Measurements from ENCODE around the gene RPS6KA3. TPM values are rescaled to one million over a fixed set of nuclear protein-coding genes. Genes with fewer than 3 reads are reported as not detected.

Gene RPS6KA3
- polyA plus RNA-seq, 1 donor (not counting 4 experiments of a cell fraction or from before 2014, with no cell fraction given), result 32.1 TPM

DNA sequence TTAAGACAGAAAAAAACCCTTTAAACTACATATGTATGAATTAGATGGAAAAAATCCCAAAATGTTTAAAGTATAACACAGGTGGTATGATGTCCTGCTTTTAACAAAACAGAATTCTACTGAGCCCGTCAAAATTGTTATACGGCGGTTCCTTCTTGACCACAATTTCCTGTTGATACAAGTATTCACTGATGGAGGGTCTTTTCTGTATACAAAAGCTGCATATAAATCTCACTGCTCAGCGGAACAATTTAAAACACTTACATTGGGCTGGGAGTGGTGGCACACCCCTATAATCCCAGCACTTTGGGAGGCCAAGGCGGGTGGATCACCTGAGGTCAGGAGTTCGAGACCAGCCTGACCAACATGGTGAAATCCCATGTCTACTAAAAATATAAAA is 62.4 kb downstream of the RPS6KA3 start:
- Histone ChIP-seq H3K4me1 (ENCODE audit: control insufficient read depth, extremely low read depth, insufficient read depth, low read length) (no peaks in the 10 kb centered on the region), H3K36me3 (ENCODE audit: control insufficient read depth in 2 of 2, extremely low read depth in 1 of 2, insufficient read depth in 2 of 2, low read length in 2 of 2) (no peaks in the 10 kb centered on the region), H3K79me2 (ENCODE audit: control insufficient read depth, insufficient read depth, low read length) (no peaks in the 10 kb centered on the region), H3K27me3 (ENCODE audit: control insufficient read depth, extremely low read depth, insufficient read depth, low read length) (no peaks in the 10 kb centered on the region), H3K4me3 (ENCODE audit: control insufficient read depth in 2 of 3, extremely low read depth in 1 of 3, insufficient read depth in 2 of 3, low read depth in 1 of 3, low read length in 3 of 3) (no peak overlapping the region), H3K9me1 (ENCODE audit: control insufficient read depth, extremely low read depth, insufficient read depth, low read length) (no peaks in the 10 kb centered on the region), H3K27ac (ENCODE audit: control insufficient read depth, insufficient read depth, low read length) (no peak overlapping the region), H3K9me3 (ENCODE audit: control insufficient read depth, low read depth, low read length) (no peaks in the 10 kb centered on the region), H2AFZ (ENCODE audit: control insufficient read depth, low read length) (no peak overlapping the region), H3K4me2 (ENCODE audit: control insufficient read depth, extremely low read depth, insufficient read depth, low read depth, low read length) (no peak overlapping the region), H4K20me1 (ENCODE audit: control insufficient read depth, extremely low read depth, insufficient read depth, low read length) (no peaks in the 10 kb centered on the region), H3K9ac (ENCODE audit: control insufficient read depth, extremely low read depth, insufficient read depth, low read length) (no peak overlapping the region)
- dilution Hi-C loops (cut with MboI; ENCODE audit: extremely low pct_ligation_motif_present, low sequenced_read_pairs), result no loop called here
- no peak for TF ChIP-seq EZH2 (IDR thresholded peaks at IDR 0.05; ENCODE audit: low read length)
- TF ChIP-seq CTCF (optimal IDR thresholded peaks at IDR 0.05 in 1 of 3, IDR thresholded peaks at IDR 0.05 in 1 of 3, conservative IDR thresholded peaks at IDR 0.05 in 1 of 3; ENCODE audit: extremely low read depth in 1 of 3, insufficient read depth in 2 of 3, low read length in 3 of 3), result no peak
- no peak for FAIRE-seq
- no peak for DNase-seq (ENCODE audit: low read depth, low spot score)

- H3K9ac ChIP-seq (ENCODE audit: control insufficient read depth, extremely low read depth, insufficient read depth, low read length), result no peak overlapping the region
- no peaks in the 10 kb centered on the region for H3K27me3 ChIP-seq (ENCODE audit: control insufficient read depth, extremely low read depth, insufficient read depth, low read length)
- FAIRE-seq (no peak), DNase-seq (ENCODE audit: low read depth, low spot score) (no peak)
- H3K79me2 ChIP-seq (ENCODE audit: control insufficient read depth, insufficient read depth, low read length), result no peaks in the 10 kb centered on the region
- no peaks in the 10 kb centered on the region for H3K9me3 ChIP-seq (ENCODE audit: control insufficient read depth, low read depth, low read length)
- no peak overlapping the region for H2AFZ ChIP-seq (ENCODE audit: control insufficient read depth, low read length)
- TF ChIP-seq CTCF (optimal IDR thresholded peaks at IDR 0.05 in 1 of 3, IDR thresholded peaks at IDR 0.05 in 1 of 3, conservative IDR thresholded peaks at IDR 0.05 in 1 of 3; ENCODE audit: extremely low read depth in 1 of 3, insufficient read depth in 2 of 3, low read length in 3 of 3) (no peak), EZH2 (IDR thresholded peaks at IDR 0.05; ENCODE audit: low read length) (no peak)
- dilution Hi-C loops (cut with MboI; ENCODE audit: extremely low pct_ligation_motif_present, low sequenced_read_pairs), result no loop called here
- H3K4me1 ChIP-seq (ENCODE audit: control insufficient read depth, extremely low read depth, insufficient read depth, low read length), result no peaks in the 10 kb centered on the region
- H3K4me2 ChIP-seq (ENCODE audit: control insufficient read depth, extremely low read depth, insufficient read depth, low read depth, low read length), result no peak overlapping the region
- H3K36me3 ChIP-seq (ENCODE audit: control insufficient read depth in 2 of 2, extremely low read depth in 1 of 2, insufficient read depth in 2 of 2, low read length in 2 of 2), result no peaks in the 10 kb centered on the region
- no peak overlapping the region for H3K4me3 ChIP-seq (ENCODE audit: control insufficient read depth in 2 of 3, extremely low read depth in 1 of 3, insufficient read depth in 2 of 3, low read depth in 1 of 3, low read length in 3 of 3)
- H3K9me1 ChIP-seq (ENCODE audit: control insufficient read depth, extremely low read depth, insufficient read depth, low read length), result no peaks in the 10 kb centered on the region
- H4K20me1 ChIP-seq (ENCODE audit: control insufficient read depth, extremely low read depth, insufficient read depth, low read length), result no peaks in the 10 kb centered on the region
- no peak overlapping the region for H3K27ac ChIP-seq (ENCODE audit: control insufficient read depth, insufficient read depth, low read length)
These were observed 69.0 kb downstream of the RPS6KA3 start for GRCh38 chrX:20197641-20198210.

Measured in keratinocyte (primary cell).